Osteoblast (primary cell): Measurements from ENCODE around the gene PTDSS2. TPM values are rescaled to one million over a fixed set of nuclear protein-coding genes. Genes with fewer than 3 reads are reported as not detected.

Source experiments
- DNase-seq: peaks from one replicate; pipeline ENCODE4 v3.0.0; 2011; ENCODE audit warnings: low spot score, mixed read lengths; ENCODE audit not compliant: insufficient read length; ENCODE audit errors: missing footprints
- H2AFZ ChIP-seq: 2 replicates; pipeline ENCODE4 v1.6.0; 2011; ENCODE audit warnings: mild to moderate bottlenecking, low read length
- H3K27ac ChIP-seq: 2 replicates; pipeline ENCODE4 v1.5.1; 2011; ENCODE audit warnings: mild to moderate bottlenecking, low read depth, low read length, moderate library complexity
- H3K27me3 ChIP-seq: 2 replicates; pipeline ENCODE4 v1.6.0; 2012; ENCODE audit warnings: mild to moderate bottlenecking, control low read depth, inconsistent platforms, low read length, moderate library complexity; ENCODE audit not compliant: insufficient read depth
- H3K36me3 ChIP-seq: 2 replicates; pipeline ENCODE4 v1.5.1; 2011; ENCODE audit warnings: mild to moderate bottlenecking, low read length, control low read depth, moderate library complexity; ENCODE audit not compliant: insufficient read depth
- H3K4me1 ChIP-seq: 2 replicates; pipeline ENCODE4 v1.5.1; 2011; ENCODE audit warnings: mild to moderate bottlenecking, low read length, control low read depth, moderate library complexity; ENCODE audit not compliant: insufficient read depth
- H3K4me2 ChIP-seq: 2 replicates; pipeline ENCODE4 v1.6.0; 2011; ENCODE audit warnings: mild to moderate bottlenecking, low read length; ENCODE audit not compliant: insufficient read depth
- H3K4me3 ChIP-seq: fragments of 200-600 bp; sonication (generic); 3 replicates; pipeline ENCODE4 v1.5.1; 2012; ENCODE audit warnings: mild to moderate bottlenecking, low read length, inconsistent platforms; ENCODE audit not compliant: insufficient read depth
- H3K79me2 ChIP-seq: 2 replicates; pipeline ENCODE4 v1.6.0; 2012; ENCODE audit warnings: mild to moderate bottlenecking, low read length, control low read depth, inconsistent platforms; ENCODE audit not compliant: insufficient read depth
- H3K9me3 ChIP-seq: 2 replicates; pipeline ENCODE4 v1.5.1; 2011; ENCODE audit warnings: low read depth, low read length, control low read depth
- H4K20me1 ChIP-seq: 2 replicates; pipeline ENCODE4 v1.6.0; 2012; ENCODE audit warnings: mild to moderate bottlenecking, low read length, control low read depth; ENCODE audit not compliant: insufficient read depth
- CTCF ChIP-seq: IDR thresholded peaks from 2 replicates; pipeline ENCODE4 v1.5.1; 2011; ENCODE audit warnings: mild to moderate bottlenecking, low read depth, low read length, moderate library complexity; ENCODE audit errors: extremely low read depth
- total RNA-seq: library from RNA; depleted of rRNA; stranded (reverse); fragments of >200 nt; gene quantifications from 2 replicates; pipeline ENCODE4 v1.2.3, GENCODE V29; 2012

Gene PTDSS2
- total RNA-seq, 1 donor: 36.2 TPM

- H3K27ac ChIP-seq: no peak overlapping the region
- H3K36me3 ChIP-seq: peaks cover 9% of the 10 kb centered on the region
- no peak for TF ChIP-seq CTCF
Measured at GRCh38 chr11:488579-488978, 38.5 kb downstream of the PTDSS2 start.

GRCh38 chr11:488992-489391 is 38.9 kb downstream of the PTDSS2 start:
- Histone ChIP-seq H4K20me1 (no peaks in the 10 kb centered on the region), H3K4me3 (no peak overlapping the region), H3K4me2 (no peak overlapping the region), H3K27me3 (no peaks in the 10 kb centered on the region), H3K79me2 (peaks cover 8% of the 10 kb centered on the region), H3K36me3 (peaks cover 9% of the 10 kb centered on the region), H3K27ac (no peak overlapping the region), H3K9me3 (no peaks in the 10 kb centered on the region), H3K4me1 (no peaks in the 10 kb centered on the region), H2AFZ (no peak overlapping the region)
- no peak for TF ChIP-seq CTCF
- peak; percentile 91 for DNase-seq

More at GRCh38 chr11:488579-488978, 38.5 kb downstream of the PTDSS2 start:
- Histone ChIP-seq H3K27me3 (no peaks in the 10 kb centered on the region), H3K9me3 (no peaks in the 10 kb centered on the region), H3K4me3 (no peak overlapping the region), H3K79me2 (peaks cover 12% of the 10 kb centered on the region), H3K4me2 (no peak overlapping the region), H3K4me1 (no peaks in the 10 kb centered on the region), H2AFZ (no peak overlapping the region), H4K20me1 (no peaks in the 10 kb centered on the region)
- DNase-seq: peak; percentile 88

GRCh38 chr11:489610-490185 is 39.6 kb downstream of the PTDSS2 start:
- H3K4me1 ChIP-seq: no peaks in the 10 kb centered on the region
- no peak overlapping the region for H3K27ac ChIP-seq
- H3K36me3 ChIP-seq: peaks cover 16% of the 10 kb centered on the region
- no peaks in the 10 kb centered on the region for H3K9me3 ChIP-seq
- no peak for TF ChIP-seq CTCF
- H3K4me3 ChIP-seq: no peak overlapping the region
- no peak overlapping the region for H2AFZ ChIP-seq
- no peak overlapping the region for H3K4me2 ChIP-seq
- DNase-seq: peak; percentile 90
- H3K79me2 ChIP-seq: peaks cover 7% of the 10 kb centered on the region
- H4K20me1 ChIP-seq: peaks cover under 1% of the 10 kb centered on the region
- no peaks in the 10 kb centered on the region for H3K27me3 ChIP-seq

GRCh38 chr11:490186-490929 is 40.3 kb downstream of the PTDSS2 start:
- Histone ChIP-seq H3K27ac (no peak overlapping the region), H3K79me2 (peaks cover 2% of the 10 kb centered on the region), H3K9me3 (no peaks in the 10 kb centered on the region), H3K4me3 (no peak overlapping the region), H4K20me1 (peaks cover 7% of the 10 kb centered on the region), H3K4me1 (no peaks in the 10 kb centered on the region), H3K4me2 (no peak overlapping the region), H2AFZ (no peak overlapping the region), H3K27me3 (no peaks in the 10 kb centered on the region), H3K36me3 (peaks cover 16% of the 10 kb centered on the region)
- DNase-seq: peak; percentile 83
- TF ChIP-seq CTCF: no peak
